ENCODE results near the gene TAF1B.

TAF1B gene

DNA sequence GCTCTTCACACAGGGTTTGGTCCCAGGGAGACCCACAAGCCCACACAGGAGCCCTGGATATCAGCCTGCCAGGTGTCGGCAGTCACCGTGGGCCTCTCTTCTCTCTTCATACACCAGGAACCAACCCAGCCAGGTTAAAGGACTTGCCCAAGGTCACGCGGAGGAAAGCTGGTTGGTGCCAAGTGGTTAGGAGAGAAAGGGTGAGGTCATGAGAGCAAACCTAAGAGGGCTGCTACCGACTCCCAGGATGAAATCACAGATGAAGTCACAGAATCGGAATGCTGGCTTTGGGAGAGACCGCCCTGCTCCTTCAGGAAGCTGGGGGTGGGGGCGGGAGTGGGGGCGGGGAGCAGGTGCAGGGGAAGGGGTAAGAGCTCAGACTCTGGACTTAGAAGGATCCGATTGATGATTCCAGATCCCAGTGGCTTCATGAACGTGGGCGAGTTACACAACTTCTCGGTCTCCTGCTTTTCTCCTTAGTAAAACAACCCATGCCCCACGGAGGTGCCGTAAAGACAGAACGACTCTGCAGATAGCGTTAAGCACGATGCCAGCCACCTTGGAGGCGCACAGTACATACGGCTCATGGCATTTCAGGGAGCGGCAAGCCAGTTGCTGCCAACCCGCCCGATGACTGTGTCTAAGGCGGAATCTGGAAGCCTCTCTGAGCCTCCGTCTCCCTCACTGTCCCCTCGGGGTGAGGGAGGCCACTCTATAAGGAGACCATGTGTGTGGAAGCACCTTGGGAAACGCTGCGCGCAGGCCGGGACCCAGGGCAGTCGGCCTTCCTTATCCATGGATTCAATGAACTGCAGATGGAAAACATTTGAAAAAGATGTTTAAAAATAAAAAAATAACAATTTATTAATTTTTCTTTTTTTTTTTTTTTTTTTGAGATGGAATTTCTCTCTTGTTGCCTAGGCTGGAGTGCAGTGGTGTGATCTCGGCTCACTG is 23.0 kb upstream of the TAF1B start:
- TF ChIP-seq, protein P1, sequence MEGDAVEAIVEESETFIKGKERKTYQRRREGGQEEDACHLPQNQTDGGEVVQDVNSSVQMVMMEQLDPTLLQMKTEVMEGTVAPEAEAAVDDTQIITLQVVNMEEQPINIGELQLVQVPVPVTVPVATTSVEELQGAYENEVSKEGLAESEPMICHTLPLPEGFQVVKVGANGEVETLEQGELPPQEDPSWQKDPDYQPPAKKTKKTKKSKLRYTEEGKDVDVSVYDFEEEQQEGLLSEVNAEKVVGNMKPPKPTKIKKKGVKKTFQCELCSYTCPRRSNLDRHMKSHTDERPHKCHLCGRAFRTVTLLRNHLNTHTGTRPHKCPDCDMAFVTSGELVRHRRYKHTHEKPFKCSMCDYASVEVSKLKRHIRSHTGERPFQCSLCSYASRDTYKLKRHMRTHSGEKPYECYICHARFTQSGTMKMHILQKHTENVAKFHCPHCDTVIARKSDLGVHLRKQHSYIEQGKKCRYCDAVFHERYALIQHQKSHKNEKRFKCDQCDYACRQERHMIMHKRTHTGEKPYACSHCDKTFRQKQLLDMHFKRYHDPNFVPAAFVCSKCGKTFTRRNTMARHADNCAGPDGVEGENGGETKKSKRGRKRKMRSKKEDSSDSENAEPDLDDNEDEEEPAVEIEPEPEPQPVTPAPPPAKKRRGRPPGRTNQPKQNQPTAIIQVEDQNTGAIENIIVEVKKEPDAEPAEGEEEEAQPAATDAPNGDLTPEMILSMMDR (IDR thresholded peaks at IDR 0.05; ENCODE audit: low read depth, low read length) = no peak
- H3K4me3 ChIP-seq (replicated peaks in 1 of 2; ENCODE audit: low read depth in 2 of 2, low read length in 2 of 2) = no peak overlapping the region
- DNase-seq (ENCODE audit: low read depth in 2 of 2) = peak; percentile 33 to 71

DNA sequence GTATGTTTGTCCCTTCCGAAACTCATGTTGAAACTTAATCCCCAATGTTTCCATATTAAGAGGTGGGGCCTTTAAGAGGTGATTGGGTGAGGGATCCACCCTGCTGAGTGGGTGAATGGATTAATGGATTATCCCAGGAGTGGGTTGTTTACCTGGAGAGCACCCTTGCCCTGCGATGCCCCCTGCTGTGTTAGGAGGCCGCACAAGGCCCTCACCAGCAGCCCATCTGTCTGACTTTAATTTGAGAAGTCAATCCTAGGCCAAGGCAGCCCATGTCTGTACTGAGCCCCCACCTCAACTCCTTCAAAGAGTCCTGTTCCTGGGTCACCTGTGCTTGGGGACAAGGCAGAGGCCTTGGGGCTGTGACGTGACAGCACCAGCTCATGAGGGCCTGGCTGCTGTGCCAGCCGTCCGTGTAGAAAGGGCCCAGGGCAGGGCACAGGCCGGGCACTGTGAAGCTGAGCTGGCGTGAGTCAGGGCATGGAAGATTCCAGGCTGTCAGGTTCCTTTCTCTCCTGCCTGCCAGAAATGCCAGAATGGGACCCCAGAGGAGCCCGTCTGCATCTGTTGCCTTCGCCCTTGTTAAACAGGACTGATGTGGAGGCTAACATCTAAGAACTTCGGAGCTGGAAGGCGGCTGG is 21.3 kb upstream of the TAF1B start:
- no peak for DNase-seq (ENCODE audit: low read depth in 2 of 2)
- TF ChIP-seq, protein P1 (IDR thresholded peaks at IDR 0.05; ENCODE audit: low read depth, low read length) = no peak

GRCh38 chr2:9824441-9824840 is 18.8 kb upstream of the TAF1B start:
- H3K4me3 ChIP-seq (replicated peaks in 1 of 2; ENCODE audit: low read depth in 2 of 2, low read length in 2 of 2) = no peak overlapping the region
- TF ChIP-seq, protein P1 (IDR thresholded peaks at IDR 0.05; ENCODE audit: low read depth, low read length) = no peak
- no peak for DNase-seq (ENCODE audit: low read depth in 2 of 2)

More for the DNA sequence above, 21.3 kb upstream of the TAF1B start:
- H3K4me3 ChIP-seq (replicated peaks in 1 of 2; ENCODE audit: low read depth in 2 of 2, low read length in 2 of 2) = no peak overlapping the region

- TF ChIP-seq, protein P1 (IDR thresholded peaks at IDR 0.05; ENCODE audit: low read depth, low read length) = no peak
- H3K4me3 ChIP-seq (replicated peaks in 1 of 2; ENCODE audit: low read depth in 2 of 2, low read length in 2 of 2) = no peak overlapping the region
- DNase-seq (ENCODE audit: low read depth in 2 of 2) = peak in 1 of 2 donors; percentile 53
Observed at GRCh38 chr2:9824956-9825720, 18.1 kb upstream of the TAF1B start.

DNA sequence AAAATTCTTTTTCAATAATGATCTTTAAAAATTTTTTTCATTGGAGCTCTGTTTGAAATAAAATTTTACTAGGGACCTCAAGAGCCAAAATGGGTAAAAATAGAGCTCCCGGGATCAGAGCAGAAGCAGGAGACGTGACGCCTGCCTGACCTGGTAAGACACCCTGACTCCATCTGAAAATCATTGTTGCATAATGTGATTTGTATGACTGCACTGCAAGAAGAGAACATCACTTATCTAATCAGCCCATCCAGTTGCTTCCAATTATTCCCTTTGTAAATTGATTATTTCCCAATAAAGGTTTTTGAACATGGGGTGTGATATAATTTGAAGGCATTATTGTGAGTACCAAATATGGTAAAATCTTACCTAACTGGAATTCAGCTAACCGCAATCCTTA is 17.1 kb upstream of the TAF1B start:
- TF ChIP-seq, protein P1 (IDR thresholded peaks at IDR 0.05; ENCODE audit: low read depth, low read length) = no peak
- no peak overlapping the region for H3K4me3 ChIP-seq (replicated peaks in 1 of 2; ENCODE audit: low read depth in 2 of 2, low read length in 2 of 2)
- DNase-seq (ENCODE audit: low read depth in 2 of 2) = no peak

DNA sequence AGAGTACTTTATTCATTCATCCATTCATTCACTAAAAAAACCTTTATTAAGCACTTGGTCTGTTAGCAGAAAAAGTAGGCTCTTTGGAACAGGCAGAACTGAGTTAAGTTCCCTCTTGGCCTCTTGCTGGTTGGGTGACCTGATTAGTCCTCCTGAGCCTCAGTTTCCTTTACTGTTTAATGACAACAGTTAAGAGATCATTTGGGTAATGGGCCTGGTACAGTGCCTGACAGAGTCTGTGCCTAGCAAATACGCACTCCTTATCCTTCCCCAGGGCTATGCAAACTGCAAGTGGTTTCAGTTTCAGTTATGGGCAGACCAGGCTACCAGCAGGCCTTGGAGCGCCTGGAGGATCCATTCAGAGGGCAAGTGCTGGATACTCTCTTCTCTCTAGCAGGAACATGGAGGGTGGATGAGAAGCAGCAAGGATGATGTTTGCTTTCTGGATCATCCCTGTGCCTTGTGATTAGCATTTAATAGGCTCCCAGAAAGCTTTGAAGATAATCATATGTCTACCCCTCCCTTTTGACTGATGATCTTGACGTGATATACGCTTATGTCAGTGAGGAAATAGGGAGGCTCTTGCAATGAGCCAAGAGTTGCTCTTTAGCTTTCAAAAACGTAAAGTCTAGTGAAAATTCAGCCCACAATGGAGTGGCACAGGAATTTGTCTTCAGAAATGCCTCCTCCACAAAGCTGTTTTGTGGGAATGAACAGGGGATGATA is 12.4 kb upstream of the TAF1B start:
- TF ChIP-seq, protein P1 (IDR thresholded peaks at IDR 0.05; ENCODE audit: low read depth, low read length) = no peak
- no peak overlapping the region for H3K4me3 ChIP-seq (replicated peaks in 1 of 2; ENCODE audit: low read depth in 2 of 2, low read length in 2 of 2)
- no peak for DNase-seq (ENCODE audit: low read depth in 2 of 2)

All from cardiac fibroblast (primary cell).